ENCODE results near the gene KCNIP3.

- no peak for TF ChIP-seq CTCF (IDR thresholded peaks at IDR 0.05; ENCODE audit: low read depth, low read length)
- no peak for TF ChIP-seq EZH2phosphoT487 (IDR thresholded peaks at IDR 0.05; ENCODE audit: low read depth)
Observed at GRCh38 chr2:95350774-95351597, 53.8 kb downstream of the KCNIP3 start.
